Measurements from ENCODE around the gene CORT.
"Not testable (repeated sequence)": the region's sequence is repeated elsewhere in the genome, so short reads cannot be mapped to it uniquely, and the experiment has no call there.

The CORT gene

GRCh38 chr1:10451287-10451686 is 1.5 kb downstream of the CORT start:
- Histone ChIP-seq H3K27me3 (ENCODE audit: control insufficient read depth in 2 of 2, insufficient read depth in 2 of 2, low read length in 2 of 2) (no peaks in the 10 kb centered on the region), H3K9me3 (ENCODE audit: control insufficient read depth in 2 of 2, low read length in 2 of 2) (no peaks in the 10 kb centered on the region), H3K9ac (ENCODE audit: low read depth in 1 of 2, low read length in 2 of 2) (no peak overlapping the region), H3K4me3 (ENCODE audit: low read length in 2 of 2) (no peak overlapping the region), H3K36me3 (ENCODE audit: control insufficient read depth in 2 of 2, insufficient read depth in 2 of 2, low read length in 2 of 2) (peaks cover 0 to 2% of the 10 kb centered on the region in 2 donors), H3K27ac (ENCODE audit: low read depth in 2 of 2, low read length in 2 of 2) (no peak overlapping the region), H3K4me1 (ENCODE audit: control insufficient read depth in 2 of 2, insufficient read depth in 2 of 2, low read length in 2 of 2) (no peaks in the 10 kb centered on the region)

GRCh38 chr1:10456048-10456447 is 6.2 kb downstream of the CORT start:
- no peak overlapping the region for H3K9ac ChIP-seq (ENCODE audit: low read depth in 1 of 2, low read length in 2 of 2)
- H3K36me3 ChIP-seq (ENCODE audit: control insufficient read depth in 2 of 2, insufficient read depth in 2 of 2, low read length in 2 of 2): peaks cover 0 to 7% of the 10 kb centered on the region in 2 donors
- no peak overlapping the region for H3K27ac ChIP-seq (ENCODE audit: low read depth in 2 of 2, low read length in 2 of 2)
- H3K4me3 ChIP-seq (ENCODE audit: low read length in 2 of 2): no peak overlapping the region
- no peaks in the 10 kb centered on the region for H3K4me1 ChIP-seq (ENCODE audit: control insufficient read depth in 2 of 2, insufficient read depth in 2 of 2, low read length in 2 of 2)
- no peaks in the 10 kb centered on the region for H3K27me3 ChIP-seq (ENCODE audit: control insufficient read depth in 2 of 2, insufficient read depth in 2 of 2, low read length in 2 of 2)
- no peaks in the 10 kb centered on the region for H3K9me3 ChIP-seq (ENCODE audit: control insufficient read depth in 2 of 2, low read length in 2 of 2)

GRCh38 chr1:10456661-10457060 is 6.8 kb downstream of the CORT start:
- Histone ChIP-seq H3K9ac (ENCODE audit: low read depth in 1 of 2, low read length in 2 of 2) (no peak overlapping the region), H3K27ac (ENCODE audit: low read depth in 2 of 2, low read length in 2 of 2) (no peak overlapping the region), H3K27me3 (ENCODE audit: control insufficient read depth in 2 of 2, insufficient read depth in 2 of 2, low read length in 2 of 2) (no peaks in the 10 kb centered on the region), H3K4me3 (ENCODE audit: low read length in 2 of 2) (no peak overlapping the region), H3K9me3 (ENCODE audit: control insufficient read depth in 2 of 2, low read length in 2 of 2) (no peaks in the 10 kb centered on the region), H3K36me3 (ENCODE audit: control insufficient read depth in 2 of 2, insufficient read depth in 2 of 2, low read length in 2 of 2) (peaks cover 5 to 13% of the 10 kb centered on the region in 2 donors), H3K4me1 (ENCODE audit: control insufficient read depth in 2 of 2, insufficient read depth in 2 of 2, low read length in 2 of 2) (no peaks in the 10 kb centered on the region)

- H3K27me3 ChIP-seq (ENCODE audit: control insufficient read depth in 2 of 2, insufficient read depth in 2 of 2, low read length in 2 of 2); H3K9me3 ChIP-seq (ENCODE audit: control insufficient read depth in 2 of 2, low read length in 2 of 2); H3K27ac ChIP-seq (ENCODE audit: low read depth in 2 of 2, low read length in 2 of 2); H3K9ac ChIP-seq (ENCODE audit: low read depth in 1 of 2, low read length in 2 of 2); H3K4me1 ChIP-seq (ENCODE audit: control insufficient read depth in 2 of 2, insufficient read depth in 2 of 2, low read length in 2 of 2); H3K4me3 ChIP-seq (ENCODE audit: low read length in 2 of 2): not testable (repeated sequence)
- peaks cover 5 to 16% of the 10 kb centered on the region in 2 donors for H3K36me3 ChIP-seq (ENCODE audit: control insufficient read depth in 2 of 2, insufficient read depth in 2 of 2, low read length in 2 of 2)
Measured at GRCh38 chr1:10457462-10457861, 7.6 kb downstream of the CORT start.

- H3K36me3 ChIP-seq (ENCODE audit: control insufficient read depth in 2 of 2, insufficient read depth in 2 of 2, low read length in 2 of 2): peaks cover 9 to 20% of the 10 kb centered on the region in 2 donors
- no peak overlapping the region for H3K9ac ChIP-seq (ENCODE audit: low read depth in 1 of 2, low read length in 2 of 2)
- H3K9me3 ChIP-seq (ENCODE audit: control insufficient read depth in 2 of 2, low read length in 2 of 2): no peaks in the 10 kb centered on the region
- no peak overlapping the region for H3K4me3 ChIP-seq (ENCODE audit: low read length in 2 of 2)
- H3K27ac ChIP-seq (ENCODE audit: low read depth in 2 of 2, low read length in 2 of 2): no peak overlapping the region
- no peaks in the 10 kb centered on the region for H3K4me1 ChIP-seq (ENCODE audit: control insufficient read depth in 2 of 2, insufficient read depth in 2 of 2, low read length in 2 of 2)
- no peaks in the 10 kb centered on the region for H3K27me3 ChIP-seq (ENCODE audit: control insufficient read depth in 2 of 2, insufficient read depth in 2 of 2, low read length in 2 of 2)
Measured at GRCh38 chr1:10457875-10458274, 8.0 kb downstream of the CORT start.

GRCh38 chr1:10459184-10459583 is 9.4 kb downstream of the CORT start:
- Histone ChIP-seq H3K36me3 (ENCODE audit: control insufficient read depth in 2 of 2, insufficient read depth in 2 of 2, low read length in 2 of 2) (peaks cover 16 to 26% of the 10 kb centered on the region in 2 donors), H3K27me3 (ENCODE audit: control insufficient read depth in 2 of 2, insufficient read depth in 2 of 2, low read length in 2 of 2) (no peaks in the 10 kb centered on the region), H3K27ac (ENCODE audit: low read depth in 2 of 2, low read length in 2 of 2) (no peak overlapping the region), H3K9ac (ENCODE audit: low read depth in 1 of 2, low read length in 2 of 2) (no peak overlapping the region), H3K4me3 (ENCODE audit: low read length in 2 of 2) (no peak overlapping the region), H3K9me3 (ENCODE audit: control insufficient read depth in 2 of 2, low read length in 2 of 2) (no peaks in the 10 kb centered on the region), H3K4me1 (ENCODE audit: control insufficient read depth in 2 of 2, insufficient read depth in 2 of 2, low read length in 2 of 2) (no peaks in the 10 kb centered on the region)

- H3K27me3 ChIP-seq (ENCODE audit: control insufficient read depth in 2 of 2, insufficient read depth in 2 of 2, low read length in 2 of 2): no peaks in the 10 kb centered on the region
- peaks cover 9 to 11% of the 10 kb centered on the region in 2 donors for H3K4me1 ChIP-seq (ENCODE audit: control insufficient read depth in 2 of 2, insufficient read depth in 2 of 2, low read length in 2 of 2)
- H3K9ac ChIP-seq (ENCODE audit: low read depth in 1 of 2, low read length in 2 of 2): no peak overlapping the region
- H3K4me3 ChIP-seq (ENCODE audit: low read length in 2 of 2): no peak overlapping the region
- no peak overlapping the region for H3K27ac ChIP-seq (ENCODE audit: low read depth in 2 of 2, low read length in 2 of 2)
- no peaks in the 10 kb centered on the region for H3K9me3 ChIP-seq (ENCODE audit: control insufficient read depth in 2 of 2, low read length in 2 of 2)
- H3K36me3 ChIP-seq (ENCODE audit: control insufficient read depth in 2 of 2, insufficient read depth in 2 of 2, low read length in 2 of 2): peaks cover 34 to 35% of the 10 kb centered on the region in 2 donors
Measured at GRCh38 chr1:10467078-10467477, 17.2 kb downstream of the CORT start.

GRCh38 chr1:10470043-10470442 is 20.2 kb downstream of the CORT start:
- Histone ChIP-seq H3K36me3 (ENCODE audit: control insufficient read depth in 2 of 2, insufficient read depth in 2 of 2, low read length in 2 of 2) (peaks cover 18% of the 10 kb centered on the region in 2 donors), H3K27me3 (ENCODE audit: control insufficient read depth in 2 of 2, insufficient read depth in 2 of 2, low read length in 2 of 2) (no peaks in the 10 kb centered on the region), H3K4me3 (ENCODE audit: low read length in 2 of 2) (no peak overlapping the region), H3K27ac (ENCODE audit: low read depth in 2 of 2, low read length in 2 of 2) (no peak overlapping the region), H3K9me3 (ENCODE audit: control insufficient read depth in 2 of 2, low read length in 2 of 2) (no peaks in the 10 kb centered on the region), H3K9ac (ENCODE audit: low read depth in 1 of 2, low read length in 2 of 2) (no peak overlapping the region), H3K4me1 (ENCODE audit: control insufficient read depth in 2 of 2, insufficient read depth in 2 of 2, low read length in 2 of 2) (peaks cover 12 to 14% of the 10 kb centered on the region in 2 donors)

GRCh38 chr1:10471411-10472219 is 21.8 kb downstream of the CORT start:
- Histone ChIP-seq H3K27me3 (ENCODE audit: control insufficient read depth in 2 of 2, insufficient read depth in 2 of 2, low read length in 2 of 2) (no peaks in the 10 kb centered on the region), H3K9me3 (ENCODE audit: control insufficient read depth in 2 of 2, low read length in 2 of 2) (no peaks in the 10 kb centered on the region), H3K27ac (ENCODE audit: low read depth in 2 of 2, low read length in 2 of 2) (peak overlapping the region; percentile 34 to 52), H3K4me3 (ENCODE audit: low read length in 2 of 2) (peak overlapping the region; percentile 80 to 90), H3K9ac (ENCODE audit: low read depth in 1 of 2, low read length in 2 of 2) (peak overlapping the region; percentile 74 to 81), H3K4me1 (ENCODE audit: control insufficient read depth in 2 of 2, insufficient read depth in 2 of 2, low read length in 2 of 2) (peaks cover 20 to 24% of the 10 kb centered on the region in 2 donors), H3K36me3 (ENCODE audit: control insufficient read depth in 2 of 2, insufficient read depth in 2 of 2, low read length in 2 of 2) (peaks cover 15 to 16% of the 10 kb centered on the region in 2 donors)

- Histone ChIP-seq H3K36me3 (ENCODE audit: control insufficient read depth in 2 of 2, insufficient read depth in 2 of 2, low read length in 2 of 2) (peaks cover 12 to 17% of the 10 kb centered on the region in 2 donors), H3K4me3 (ENCODE audit: low read length in 2 of 2) (peak within 1 kb of the TSS; percentile 80 to 90), H3K4me1 (ENCODE audit: control insufficient read depth in 2 of 2, insufficient read depth in 2 of 2, low read length in 2 of 2) (peaks cover 20 to 24% of the 10 kb centered on the region in 2 donors), H3K27me3 (ENCODE audit: control insufficient read depth in 2 of 2, insufficient read depth in 2 of 2, low read length in 2 of 2) (no peaks in the 10 kb centered on the region), H3K9ac (ENCODE audit: low read depth in 1 of 2, low read length in 2 of 2) (peak within 1 kb of the TSS; percentile 74 to 81), H3K9me3 (ENCODE audit: control insufficient read depth in 2 of 2, low read length in 2 of 2) (no peaks in the 10 kb centered on the region), H3K27ac (ENCODE audit: low read depth in 2 of 2, low read length in 2 of 2) (peak within 1 kb of the TSS; percentile 37 to 52)
Measured at GRCh38 chr1:10472220-10473144, 22.7 kb downstream of the CORT start, which contains the start of gene DFFA. DFFA (minus strand) TSS chr1:10472529; CDS start chr1:10472458, 71 bp downstream.

Data from mucosa of rectum (tissue), 2 donors.